Measurements from ENCODE around the gene EIF5A2. TPM values are rescaled to one million over a fixed set of nuclear protein-coding genes. Genes with fewer than 3 reads are reported as not detected.

The EIF5A2 gene
- total RNA-seq, 6 experiments from 2014 or later = 0.79 to 4.1 (median 2.5) TPM

DNA sequence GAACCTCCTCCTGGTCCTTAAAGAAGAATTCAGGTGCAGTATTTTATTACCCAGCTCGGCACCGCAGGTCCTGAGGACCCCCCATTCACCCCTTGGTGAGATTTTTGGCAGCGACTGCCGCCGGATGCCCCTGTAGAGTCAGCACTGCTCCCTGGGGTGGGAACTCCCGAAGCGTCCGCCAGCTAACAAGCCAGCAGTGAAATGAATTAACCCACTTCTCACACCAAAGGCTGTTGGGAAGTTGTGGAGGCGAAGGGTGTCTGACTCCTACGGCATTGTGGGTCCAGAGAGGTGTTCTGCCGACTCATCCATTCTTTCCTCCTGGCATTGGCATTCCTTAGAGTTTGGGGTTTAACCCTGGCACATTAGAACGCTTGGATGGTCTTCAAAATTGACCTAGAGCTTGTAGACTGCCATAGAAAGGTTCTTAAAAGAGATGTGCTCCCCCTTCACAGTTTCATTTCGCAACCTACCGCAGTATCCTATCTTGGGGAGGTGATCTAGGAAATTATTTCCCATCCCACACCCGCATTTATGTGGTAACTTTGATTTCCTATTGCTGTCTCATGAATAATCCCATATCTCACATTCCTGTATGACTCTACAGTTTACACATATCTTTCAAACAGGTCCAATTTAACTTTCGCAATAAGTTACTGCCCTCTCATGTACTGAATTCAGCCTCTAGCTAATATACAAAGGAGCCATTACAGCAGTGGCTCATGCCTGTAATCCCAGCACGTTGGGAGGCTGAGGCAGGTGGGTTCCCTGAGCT is 879 bp upstream of the EIF5A2 start:
- WGBS (ENCODE audit: insufficient coverage, low coverage, low lambda C conversion rate, missing lambda C conversion rate) = 69% methylated on average over 9 of the region's 17 CpGs
- ATAC-seq = peak in 1 of 4 donors; percentile 51
- no peak for TF ChIP-seq POLR2A (IDR thresholded peaks at IDR 0.05)
- H3K9me3 ChIP-seq = no peaks in the 10 kb centered on the region
- H3K4me3 ChIP-seq = peak overlapping the region in 2 of 3 donors; percentile 53 to 71
- H3K36me3 ChIP-seq = no peaks in the 10 kb centered on the region
- intact Hi-C loops (cut with DNase I) = no loop called here
- H3K4me1 ChIP-seq = peaks cover 0 to 3% (median 0%) of the 10 kb centered on the region in 4 donors
- H3K27me3 ChIP-seq = no peaks in the 10 kb centered on the region
- H3K27ac ChIP-seq = no peak overlapping the region
- DNase-seq = no peak

DNA sequence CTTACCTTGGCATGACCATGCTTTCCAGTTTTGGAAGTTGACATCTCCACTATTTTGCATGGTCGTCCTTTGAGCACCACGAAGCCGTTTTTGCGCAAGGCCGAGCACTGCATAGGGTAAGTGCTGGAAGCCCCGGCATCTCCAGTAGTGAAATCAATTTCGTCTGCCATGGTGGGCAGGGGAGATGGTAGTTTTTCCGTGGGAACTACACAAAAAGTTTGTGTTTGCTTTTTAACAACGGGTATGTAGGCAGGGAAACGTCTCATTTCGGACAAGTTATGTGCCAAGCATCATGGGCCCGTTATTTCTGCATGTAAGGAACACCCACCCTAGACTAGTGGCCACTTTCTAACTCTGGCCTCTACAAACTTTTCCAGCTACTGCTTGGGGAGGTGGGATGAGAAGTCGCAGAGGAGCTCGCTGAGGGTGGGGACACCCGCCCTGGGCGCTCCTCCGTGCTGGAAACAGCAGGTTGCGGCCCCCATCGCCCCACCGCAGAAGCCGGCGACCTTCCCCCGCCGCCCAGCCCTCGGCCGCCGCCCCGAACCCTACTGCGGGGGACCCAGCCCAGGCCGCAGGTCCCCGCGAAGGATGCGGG is 701 bp downstream of the EIF5A2 start:
- intact Hi-C loops (cut with DNase I) = no loop called here
- DNase-seq = no peak

DNA sequence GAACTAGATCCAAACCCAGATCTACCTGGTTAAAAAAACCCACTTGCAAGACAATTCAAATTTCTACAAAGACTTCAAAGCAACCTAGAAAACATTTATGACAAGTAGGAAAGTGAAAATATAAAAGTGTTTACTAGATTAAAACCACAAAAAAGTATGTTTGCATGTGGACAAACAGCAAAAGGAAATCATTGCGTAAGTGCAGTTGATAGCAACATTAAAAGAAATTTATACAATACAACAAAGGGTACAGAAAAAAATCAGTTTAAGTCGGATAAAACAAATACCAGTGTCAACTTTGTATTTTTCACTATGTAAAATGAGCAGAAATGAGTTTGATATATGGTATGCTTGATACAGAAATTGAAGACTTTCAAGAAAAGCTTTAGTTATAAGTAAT is 2.6 kb downstream of the EIF5A2 start:
- WGBS (ENCODE audit: insufficient coverage, low coverage, low lambda C conversion rate, missing lambda C conversion rate) = 68% methylated on average over 2 of the region's 2 CpGs
- intact Hi-C loops (cut with DNase I) = no loop called here
- H3K27ac ChIP-seq = no peak overlapping the region
- no peak overlapping the region for H3K4me3 ChIP-seq
- no peaks in the 10 kb centered on the region for H3K27me3 ChIP-seq
- peaks cover 0 to 3% (median 0%) of the 10 kb centered on the region in 4 donors for H3K4me1 ChIP-seq
- DNase-seq = no peak
- no peaks in the 10 kb centered on the region for H3K36me3 ChIP-seq
- ATAC-seq = no peak
- TF ChIP-seq, protein P1, sequence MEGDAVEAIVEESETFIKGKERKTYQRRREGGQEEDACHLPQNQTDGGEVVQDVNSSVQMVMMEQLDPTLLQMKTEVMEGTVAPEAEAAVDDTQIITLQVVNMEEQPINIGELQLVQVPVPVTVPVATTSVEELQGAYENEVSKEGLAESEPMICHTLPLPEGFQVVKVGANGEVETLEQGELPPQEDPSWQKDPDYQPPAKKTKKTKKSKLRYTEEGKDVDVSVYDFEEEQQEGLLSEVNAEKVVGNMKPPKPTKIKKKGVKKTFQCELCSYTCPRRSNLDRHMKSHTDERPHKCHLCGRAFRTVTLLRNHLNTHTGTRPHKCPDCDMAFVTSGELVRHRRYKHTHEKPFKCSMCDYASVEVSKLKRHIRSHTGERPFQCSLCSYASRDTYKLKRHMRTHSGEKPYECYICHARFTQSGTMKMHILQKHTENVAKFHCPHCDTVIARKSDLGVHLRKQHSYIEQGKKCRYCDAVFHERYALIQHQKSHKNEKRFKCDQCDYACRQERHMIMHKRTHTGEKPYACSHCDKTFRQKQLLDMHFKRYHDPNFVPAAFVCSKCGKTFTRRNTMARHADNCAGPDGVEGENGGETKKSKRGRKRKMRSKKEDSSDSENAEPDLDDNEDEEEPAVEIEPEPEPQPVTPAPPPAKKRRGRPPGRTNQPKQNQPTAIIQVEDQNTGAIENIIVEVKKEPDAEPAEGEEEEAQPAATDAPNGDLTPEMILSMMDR (IDR thresholded peaks at IDR 0.05) = no peak
- no peak for TF ChIP-seq POLR2A (IDR thresholded peaks at IDR 0.05)
- no peaks in the 10 kb centered on the region for H3K9me3 ChIP-seq

More for the DNA sequence above, 701 bp downstream of the EIF5A2 start:
- H3K9me3 ChIP-seq = no peaks in the 10 kb centered on the region
- peak overlapping the region; percentile 53 to 71 (median 66) for H3K4me3 ChIP-seq
- peaks cover 0 to 3% (median 0%) of the 10 kb centered on the region in 4 donors for H3K4me1 ChIP-seq
- no peaks in the 10 kb centered on the region for H3K27me3 ChIP-seq
- H3K36me3 ChIP-seq = no peaks in the 10 kb centered on the region
- TF ChIP-seq POLR2A (IDR thresholded peaks at IDR 0.05) = no peak
- TF ChIP-seq, protein P1 (IDR thresholded peaks at IDR 0.05) = no peak
- WGBS (ENCODE audit: insufficient coverage, low coverage, low lambda C conversion rate, missing lambda C conversion rate) = 25% methylated on average over 16 of the region's 33 CpGs
- ATAC-seq = no peak
- no peak overlapping the region for H3K27ac ChIP-seq

DNA sequence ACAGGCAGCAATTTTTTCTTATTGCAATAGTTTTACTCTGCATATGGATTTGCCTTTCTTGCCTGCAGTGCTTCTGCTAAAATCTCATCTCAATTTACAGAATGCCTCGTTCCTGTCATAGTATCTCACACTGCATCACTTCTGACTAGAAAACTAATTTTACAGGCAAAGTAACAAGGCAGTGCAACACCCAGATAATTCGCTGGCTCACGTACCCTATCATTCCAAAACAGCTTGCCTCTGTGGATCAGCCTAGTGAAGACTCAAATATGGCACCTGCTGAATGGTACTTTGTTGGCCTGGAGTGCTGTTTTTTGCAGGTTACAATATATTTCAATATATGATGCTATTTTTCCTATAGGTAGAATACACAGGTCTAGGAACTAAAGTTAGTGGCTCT is 5.3 kb downstream of the EIF5A2 start:
- no peak for TF ChIP-seq POLR2A (IDR thresholded peaks at IDR 0.05)
- TF ChIP-seq, protein P1 (IDR thresholded peaks at IDR 0.05) = no peak
- H3K4me1 ChIP-seq = no peaks in the 10 kb centered on the region
- no peaks in the 10 kb centered on the region for H3K27me3 ChIP-seq
- H3K36me3 ChIP-seq = no peaks in the 10 kb centered on the region
- WGBS (ENCODE audit: insufficient coverage, low coverage, low lambda C conversion rate, missing lambda C conversion rate) = 96% methylated on average over 3 of the region's 3 CpGs
- H3K4me3 ChIP-seq = no peak overlapping the region
- DNase-seq (no peak), ATAC-seq (no peak)
- intact Hi-C loops (cut with DNase I) = no loop called here
- H3K27ac ChIP-seq = no peak overlapping the region
- no peaks in the 10 kb centered on the region for H3K9me3 ChIP-seq

DNA sequence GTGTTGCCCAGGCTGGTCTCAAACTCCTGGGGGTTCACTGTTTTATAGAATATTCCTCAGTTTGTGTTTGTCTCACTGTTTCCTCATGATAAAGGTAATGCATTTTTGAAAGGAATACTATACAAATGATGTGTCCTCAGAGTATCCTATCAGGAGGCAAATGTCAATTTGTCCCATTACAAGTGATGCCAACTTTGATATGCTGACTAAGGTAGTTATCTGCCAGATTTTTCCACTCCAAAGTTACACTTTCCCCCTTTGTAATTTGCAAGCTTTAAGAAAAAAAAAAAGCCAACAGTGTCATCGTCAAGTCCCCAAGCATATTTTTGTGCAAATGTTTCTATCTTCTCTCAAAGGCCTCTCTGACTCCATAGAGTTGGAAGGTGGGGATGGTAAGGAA is 9.0 kb downstream of the EIF5A2 start:
- ATAC-seq = no peak
- intact Hi-C loops (cut with DNase I) = no loop called here
- H3K9me3 ChIP-seq = no peaks in the 10 kb centered on the region
- H3K4me3 ChIP-seq = no peak overlapping the region
- WGBS (ENCODE audit: insufficient coverage, low coverage, low lambda C conversion rate, missing lambda C conversion rate) = 38% methylated on average over 1 of the region's 1 CpG
- H3K4me1 ChIP-seq = no peaks in the 10 kb centered on the region
- H3K27ac ChIP-seq = no peak overlapping the region
- no peaks in the 10 kb centered on the region for H3K36me3 ChIP-seq
- no peaks in the 10 kb centered on the region for H3K27me3 ChIP-seq
- DNase-seq = no peak
- TF ChIP-seq POLR2A (IDR thresholded peaks at IDR 0.05) = no peak
- TF ChIP-seq, protein P1 (IDR thresholded peaks at IDR 0.05) = no peak

Measured in right lobe of liver (tissue), 6 donors.